MM.1S (cell line): ENCODE measurements around the gene LTV1.

Experiments
- DNase-seq: peaks from one replicate; pipeline ENCODE4 v3.0.0-alpha.2; 2015
- H2AFZ ChIP-seq: fragments of 300-600 bp; sonication (generic); 2 replicates; pipeline ENCODE4 v1.6.0; 2016; ENCODE audit warnings: antibody characterized with exemption, low read length
- H3F3A ChIP-seq: fragments of 300-600 bp; sonication (generic); 2 replicates; pipeline ENCODE4 v1.6.1; 2016; ENCODE audit warnings: mild to moderate bottlenecking, antibody characterized with exemption, low read length, moderate library complexity, mixed read lengths; ENCODE audit not compliant: insufficient read depth
- H3K27ac ChIP-seq: fragments of 300-600 bp; sonication (generic); 2 replicates; pipeline ENCODE4 v1.5.1; 2016; ENCODE audit warnings: mild to moderate bottlenecking, low read length
- H3K27me3 ChIP-seq: fragments of 300-600 bp; sonication (generic); replicated peaks from 2 replicates; pipeline ENCODE4 v1.6.0; 2016; ENCODE audit warnings: low read length; ENCODE audit not compliant: insufficient read depth
- H3K36me3 ChIP-seq: fragments of 300-600 bp; sonication (generic); replicated peaks from 2 replicates; pipeline ENCODE4 v1.6.1; 2016; ENCODE audit warnings: mild to moderate bottlenecking, low read length, mixed read lengths; ENCODE audit not compliant: insufficient read depth
- H3K4me1 ChIP-seq: fragments of 300-600 bp; sonication (generic); 2 replicates; pipeline ENCODE4 v1.6.1; 2016; ENCODE audit warnings: low read length, mixed read lengths
- H3K4me2 ChIP-seq: fragments of 300-600 bp; sonication (generic); 2 replicates; pipeline ENCODE4 v1.6.0; 2016; ENCODE audit warnings: low read depth, low read length
- H3K4me3 ChIP-seq: fragments of 300-600 bp; sonication (generic); 2 replicates; pipeline ENCODE4 v1.5.1; 2016; ENCODE audit warnings: low read length, mixed read lengths
- H3K79me2 ChIP-seq: fragments of 300-600 bp; sonication (generic); 2 replicates; pipeline ENCODE4 v1.6.1; 2016; ENCODE audit warnings: mixed run types, low read length, mixed read lengths
- H3K9ac ChIP-seq: fragments of 300-600 bp; sonication (generic); 2 replicates; pipeline ENCODE4 v1.6.1; 2016; ENCODE audit warnings: low read length, mixed read lengths
- H3K9me2 ChIP-seq: fragments of 300-600 bp; sonication (generic); replicated peaks from 2 replicates; pipeline ENCODE4 v1.6.1; 2016; ENCODE audit warnings: mild to moderate bottlenecking, low read length, mixed read lengths; ENCODE audit not compliant: insufficient read depth
- H3K9me3 ChIP-seq: fragments of 300-600 bp; sonication (generic); replicated peaks from 2 replicates; pipeline ENCODE4 v1.6.1; 2016; ENCODE audit warnings: mild to moderate bottlenecking, low read length, mixed read lengths; ENCODE audit not compliant: insufficient read depth
- H4K20me1 ChIP-seq: fragments of 300-600 bp; sonication (generic); 2 replicates; pipeline ENCODE4 v1.6.1; 2016; ENCODE audit warnings: mild to moderate bottlenecking, low read length, moderate library complexity, mixed read lengths; ENCODE audit not compliant: insufficient read depth
- CTCF ChIP-seq: fragments of 300-600 bp; sonication (generic); IDR thresholded peaks from 2 replicates; pipeline ENCODE4 v1.5.1; 2016; ENCODE audit warnings: antibody characterized with exemption, low read length, mixed read lengths
- EZH2 ChIP-seq: fragments of 300-600 bp; sonication (generic); optimal IDR thresholded peaks from 2 replicates; pipeline ENCODE3; 2017; ENCODE audit warnings: low read depth, mild to moderate bottlenecking, antibody characterized with exemption, low read length, mixed read lengths
- EZH2phosphoT487 ChIP-seq: fragments of 300-600 bp; sonication (generic); IDR thresholded peaks from 2 replicates; pipeline ENCODE4 v1.6.1; 2018; ENCODE audit warnings: antibody characterized with exemption, low read length

The LTV1 gene

GRCh38 chr6:143902827-143903226 lies 59.7 kb downstream of the LTV1 start:
- Histone ChIP-seq H3K36me3 (no peaks in the 10 kb centered on the region), H3F3A (peaks cover 19% of the 10 kb centered on the region), H3K27me3 (no peaks in the 10 kb centered on the region), H3K9me2 (no peaks in the 10 kb centered on the region), H3K27ac (peak overlapping the region; percentile 93; the same call in 1 of the 2 replicates), H2AFZ (0 out of 2 replicates have a peak overlapping the region, but pooled peaks have one; percentile 23), H3K4me2 (peak overlapping the region; percentile 82), H3K9ac (peak overlapping the region; percentile 54; the same call in 1 of the 2 replicates), H3K4me1 (peaks cover 16% of the 10 kb centered on the region), H3K79me2 (no peaks in the 10 kb centered on the region), H3K9me3 (no peaks in the 10 kb centered on the region), H4K20me1 (no peaks in the 10 kb centered on the region), H3K4me3 (peak overlapping the region; percentile 26)
- peak; percentile 6 for DNase-seq
- TF ChIP-seq EZH2 (no peak), CTCF (no peak), EZH2phosphoT487 (no peak)

GRCh38 chr6:143911028-143911427 lies 67.9 kb downstream of the LTV1 start:
- Histone ChIP-seq H3K27ac (no peak overlapping the region), H3K9ac (no peak overlapping the region), H2AFZ (no peak overlapping the region), H3K4me1 (no peaks in the 10 kb centered on the region), H3K4me2 (no peak overlapping the region), H3K9me3 (no peaks in the 10 kb centered on the region), H3K36me3 (no peaks in the 10 kb centered on the region), H3K9me2 (no peaks in the 10 kb centered on the region), H3K27me3 (no peaks in the 10 kb centered on the region), H3K79me2 (no peaks in the 10 kb centered on the region), H4K20me1 (no peaks in the 10 kb centered on the region), H3K4me3 (no peak overlapping the region), H3F3A (no peaks in the 10 kb centered on the region)
- TF ChIP-seq EZH2phosphoT487, result no peak
- TF ChIP-seq CTCF, result no peak
- no peak for TF ChIP-seq EZH2
- DNase-seq, result no peak

DNA sequence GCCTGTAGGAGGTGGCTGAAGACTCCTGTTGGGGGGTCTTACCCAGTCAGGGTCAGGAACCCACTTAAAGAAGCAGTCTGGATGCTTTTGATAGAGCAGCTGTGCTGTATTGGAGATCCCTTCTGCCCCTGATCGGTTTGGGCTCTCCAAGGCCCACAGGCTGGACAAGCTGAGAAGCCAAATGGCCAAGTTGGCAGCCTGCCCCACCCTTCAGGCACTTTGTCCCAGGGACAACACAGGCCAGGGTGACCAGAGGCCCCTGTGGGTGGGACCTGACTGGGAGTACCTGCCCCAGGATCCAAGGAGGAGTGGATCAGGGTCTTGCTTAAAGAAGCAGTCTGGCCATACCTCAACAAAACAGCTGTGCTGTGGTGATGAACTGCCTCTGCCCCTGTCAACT lies 69.5 kb downstream of the LTV1 start:
- Histone ChIP-seq H3K4me3 (no peak overlapping the region), H3K27ac (no peak overlapping the region), H3K9me2 (no peaks in the 10 kb centered on the region), H3K36me3 (no peaks in the 10 kb centered on the region), H3K79me2 (no peaks in the 10 kb centered on the region), H3K27me3 (no peaks in the 10 kb centered on the region), H4K20me1 (no peaks in the 10 kb centered on the region), H2AFZ (no peak overlapping the region), H3K4me2 (no peak overlapping the region), H3F3A (no peaks in the 10 kb centered on the region), H3K9ac (no peak overlapping the region), H3K9me3 (no peaks in the 10 kb centered on the region), H3K4me1 (no peaks in the 10 kb centered on the region)
- no peak for TF ChIP-seq EZH2phosphoT487
- no peak for TF ChIP-seq EZH2
- no peak for TF ChIP-seq CTCF
- DNase-seq, result no peak
